OCI-LY7 (cell line): ENCODE measurements around the gene SLC16A2. TPM values are rescaled to one million over a fixed set of nuclear protein-coding genes. Genes with fewer than 3 reads are reported as not detected.

Source experiments
- BruUV-seq: library from RNA; stranded (reverse); fragments of 400-500 nt; replicated peaks from 2 replicates; lab custom pipeline; 2021; lab: Mats Ljungman, UMichigan
- CTCF ChIA-PET: fragments of 300-600 bp; sonication (Branson Sonifier 250); formaldehyde crosslinking; loops from one replicate; lab custom pipeline; 2022; ENCODE audit warnings: antibody characterized with exemption; ENCODE audit not compliant: unreplicated experiment; lab: Charles Lee
- POLR2A ChIA-PET: fragments of 300-600 bp; sonication (Branson Sonifier 250); formaldehyde crosslinking; loops from one replicate; lab custom pipeline; 2022; ENCODE audit warnings: antibody characterized with exemption; lab: Charles Lee
- DNase-seq: peaks from one replicate; pipeline ENCODE4 v3.0.0-alpha.2; 2015; ENCODE audit warnings: low spot score
- H2AFZ ChIP-seq: fragments of 200-600 bp; sonication (generic), shearing (Covaris generic); 2 replicates; pipeline ENCODE4 v1.6.1; 2014; ENCODE audit warnings: mild to moderate bottlenecking, antibody characterized with exemption, low read length, moderate library complexity
- H3K27ac ChIP-seq: fragments of 200-600 bp; sonication (generic); 2 replicates; pipeline ENCODE4 v1.5.1; 2014; ENCODE audit warnings: mixed run types, low read depth, mild to moderate bottlenecking, moderate library complexity, low read length, inconsistent platforms; ENCODE audit not compliant: poor library complexity, severe bottlenecking
- H3K36me3 ChIP-seq: fragments of 200-600 bp; sonication (generic); 2 replicates; pipeline ENCODE4 v1.6.1; 2014; ENCODE audit warnings: mild to moderate bottlenecking, antibody characterized with exemption, low read length, moderate library complexity, mixed read lengths; ENCODE audit not compliant: insufficient read depth
- H3K4me1 ChIP-seq: fragments of 200-600 bp; sonication (generic); 2 replicates; pipeline ENCODE4 v1.5.1; 2014; ENCODE audit warnings: mild to moderate bottlenecking, low read length; ENCODE audit not compliant: insufficient read depth, poor library complexity, severe bottlenecking
- H3K4me2 ChIP-seq: fragments of 200-600 bp; sonication (generic); 2 replicates; pipeline ENCODE4 v1.6.1; 2014; ENCODE audit warnings: mild to moderate bottlenecking, low read length
- H3K4me3 ChIP-seq: fragments of 200-600 bp; sonication (generic); 2 replicates; pipeline ENCODE4 v1.5.1; 2014; ENCODE audit warnings: mild to moderate bottlenecking, low read depth, low read length; ENCODE audit not compliant: poor library complexity, severe bottlenecking
- H3K79me2 ChIP-seq: fragments of 200-600 bp; sonication (generic); 2 replicates; pipeline ENCODE4 v1.6.1; 2016; ENCODE audit warnings: low read depth, mild to moderate bottlenecking, low read length, moderate library complexity, mixed read lengths; ENCODE audit not compliant: insufficient read depth
- H3K9me2 ChIP-seq: fragments of 200-600 bp; sonication (generic); 2 replicates; pipeline ENCODE4 v1.6.1; 2016; ENCODE audit warnings: mild to moderate bottlenecking, low read length, mixed read lengths; ENCODE audit not compliant: insufficient read depth
- H3K9me3 ChIP-seq: fragments of 200-600 bp; sonication (generic); 2 replicates; pipeline ENCODE4 v1.6.1; 2014; ENCODE audit warnings: mild to moderate bottlenecking, mixed run types, low read length, mixed read lengths
- H4K20me1 ChIP-seq: fragments of 200-600 bp; sonication (generic); 2 replicates; pipeline ENCODE4 v1.6.1; 2014; ENCODE audit warnings: mild to moderate bottlenecking, antibody characterized with exemption, low read length, moderate library complexity, mixed read lengths; ENCODE audit not compliant: insufficient read depth
- CTCF ChIP-seq: fragments of 200-600 bp; sonication (generic); conservative IDR thresholded peaks from 2 replicates; pipeline ENCODE4 v1.5.1; 2014; ENCODE audit warnings: mild to moderate bottlenecking, antibody characterized with exemption, low read length, moderate library complexity, mixed read lengths
- EZH2phosphoT487 ChIP-seq: fragments of 200-600 bp; sonication (generic); IDR thresholded peaks from 2 replicates; pipeline ENCODE4 v1.6.1; 2018; ENCODE audit warnings: low read depth, borderline replicate concordance, mild to moderate bottlenecking, mixed run types, antibody characterized with exemption, low read length, moderate library complexity, mixed read lengths
- intact Hi-C: fragments of 100-400 bp; cut with micrococcal nuclease; formaldehyde crosslinking; loops from one replicate; pipeline ENCODE4 v1.10.0; 2022; ENCODE audit not compliant: unreplicated experiment
- total RNA-seq, 2 experiments: library from RNA; depleted of rRNA in 1 of 2; stranded (reverse); fragments of >200 nt in 1 of 2; shearing (Covaris generic) in 1 of 2; gene quantifications; 2 replicates each; pipeline ENCODE4 v1.2.3, GENCODE V29; 2014 to 2022

SLC16A2 gene
- total RNA-seq, 2 experiments from 2014 or later = not detected

DNA sequence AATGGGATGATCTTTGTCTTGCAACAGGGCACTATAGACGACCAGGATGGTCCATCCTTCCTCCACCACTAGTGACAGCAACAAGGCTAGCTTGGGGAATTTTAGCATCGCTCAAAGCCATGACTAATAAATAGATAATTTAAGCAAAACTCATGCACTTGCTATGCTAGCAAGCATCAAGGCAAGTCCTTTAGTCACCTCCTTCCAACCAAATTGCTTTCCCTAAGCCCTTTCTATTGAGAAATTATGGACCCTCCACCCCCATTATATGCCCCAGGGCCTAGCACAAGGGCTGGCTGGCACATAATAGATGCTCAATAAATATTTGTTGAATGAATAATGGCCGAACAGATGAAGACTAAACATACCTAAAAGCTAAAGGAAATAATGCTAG, 28.6 kb downstream of the SLC16A2 start:
- no peaks in the 10 kb centered on the region for H3K79me2 ChIP-seq
- ChIA-PET POLR2A (no interaction called here), CTCF (no interaction called here)
- no peak overlapping the region for H3K4me3 ChIP-seq
- H3K4me2 ChIP-seq = no peak overlapping the region
- H3K27ac ChIP-seq = no peak overlapping the region
- no peaks in the 10 kb centered on the region for H4K20me1 ChIP-seq
- DNase-seq = no peak
- no peak for TF ChIP-seq EZH2phosphoT487
- no peak for TF ChIP-seq CTCF
- H3K9me3 ChIP-seq = no peaks in the 10 kb centered on the region
- H2AFZ ChIP-seq = no peak overlapping the region
- H3K36me3 ChIP-seq = no peaks in the 10 kb centered on the region
- H3K9me2 ChIP-seq = no peaks in the 10 kb centered on the region
- H3K4me1 ChIP-seq = no peaks in the 10 kb centered on the region
- intact Hi-C loops = no loop called here
- no TSS peak for BruUV-seq

DNA sequence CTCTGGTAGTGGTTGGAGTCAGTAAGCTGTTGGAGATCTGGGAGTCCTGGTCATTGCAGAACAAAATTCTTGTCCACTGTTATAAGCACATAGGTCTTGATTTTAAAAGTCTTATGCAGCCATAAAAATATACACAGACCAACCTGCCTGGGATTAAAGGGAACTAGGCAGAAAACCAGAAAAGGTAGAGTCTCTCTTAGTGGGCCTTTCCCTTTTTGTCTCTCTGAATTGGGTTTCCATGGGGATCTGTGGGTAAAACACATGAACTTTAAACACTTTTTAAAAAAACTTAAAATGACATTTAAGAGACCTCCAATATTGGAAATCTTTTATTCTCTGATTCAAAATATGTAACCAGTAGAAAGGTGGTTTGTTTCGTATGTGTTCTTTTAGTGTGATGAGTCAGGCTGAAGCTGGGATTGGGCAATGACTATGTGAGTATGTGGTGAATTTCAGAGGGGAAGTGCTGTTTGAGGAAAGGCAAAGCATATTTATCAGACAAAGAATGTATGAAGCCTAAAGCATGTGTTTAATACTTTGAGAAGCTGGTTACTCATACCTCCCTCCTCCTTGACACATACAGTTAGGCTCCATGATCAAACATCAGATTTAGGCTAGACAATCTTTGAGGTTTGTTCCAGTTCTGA, 29.6 kb downstream of the SLC16A2 start:
- Histone ChIP-seq H3K9me3 (no peaks in the 10 kb centered on the region), H3K36me3 (no peaks in the 10 kb centered on the region), H2AFZ (no peak overlapping the region), H3K4me1 (no peaks in the 10 kb centered on the region), H3K4me3 (no peak overlapping the region), H3K79me2 (no peaks in the 10 kb centered on the region), H3K4me2 (no peak overlapping the region), H3K27ac (no peak overlapping the region), H4K20me1 (no peaks in the 10 kb centered on the region), H3K9me2 (no peaks in the 10 kb centered on the region)
- POLR2A ChIA-PET = interaction anchor here (0.6 kb wide), 1 partner anchor 544 kb away, joined by 3 read pairs; no protein-coding TSS in a partner anchor
- intact Hi-C loops = no loop called here
- CTCF ChIA-PET = no interaction called here
- no peak for DNase-seq
- no TSS peak for BruUV-seq
- TF ChIP-seq EZH2phosphoT487 = no peak

DNA sequence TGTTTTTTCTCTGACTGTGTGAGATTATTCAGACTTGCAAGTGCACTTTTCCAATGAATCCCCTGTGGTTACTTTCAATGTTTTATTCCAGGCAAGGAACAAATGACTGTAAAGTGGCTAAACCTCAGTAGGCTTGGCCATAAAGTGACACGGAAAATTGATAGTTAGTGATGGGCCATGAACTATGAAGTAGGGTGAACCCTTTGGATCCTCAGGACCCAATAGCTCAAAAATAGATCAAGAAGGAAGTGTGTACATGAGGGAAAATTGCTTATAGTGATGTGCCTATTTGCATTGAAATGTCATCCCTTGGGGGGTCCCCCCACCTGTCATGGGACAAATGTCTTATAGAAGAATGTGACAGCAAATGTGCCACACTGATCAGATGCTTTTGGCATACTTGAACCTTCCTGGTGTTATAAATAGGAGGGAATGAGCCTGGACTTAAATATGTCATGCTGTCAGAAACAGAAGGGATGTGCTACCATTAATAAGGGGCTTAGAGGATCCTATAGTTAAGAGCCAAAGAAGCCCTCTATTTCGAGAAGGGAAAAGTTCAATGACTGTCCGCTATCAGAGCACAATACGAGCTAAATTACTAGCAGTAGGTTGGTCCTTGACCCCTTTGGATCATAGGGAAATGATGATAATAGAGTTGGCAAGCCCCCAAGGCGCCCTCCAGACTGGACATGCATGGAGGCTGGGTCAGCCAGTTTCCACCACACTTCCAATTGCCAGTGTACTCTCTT, 30.3 kb downstream of the SLC16A2 start:
- ChIA-PET CTCF (no interaction called here), POLR2A (interaction anchor here (0.6 kb wide), 1 partner anchor 545 kb away, joined by 3 read pairs; no protein-coding TSS in a partner anchor)
- H3K9me3 ChIP-seq = no peaks in the 10 kb centered on the region
- no peak for DNase-seq
- no TSS peak for BruUV-seq
- no peak overlapping the region for H2AFZ ChIP-seq
- no peak overlapping the region for H3K27ac ChIP-seq
- no peak overlapping the region for H3K4me3 ChIP-seq
- H3K9me2 ChIP-seq = no peaks in the 10 kb centered on the region
- intact Hi-C loops = no loop called here
- no peak for TF ChIP-seq EZH2phosphoT487
- TF ChIP-seq CTCF = no peak
- H3K36me3 ChIP-seq = no peaks in the 10 kb centered on the region
- H3K4me2 ChIP-seq = no peak overlapping the region
- no peaks in the 10 kb centered on the region for H4K20me1 ChIP-seq
- no peaks in the 10 kb centered on the region for H3K4me1 ChIP-seq
- no peaks in the 10 kb centered on the region for H3K79me2 ChIP-seq
